ENCODE results near the gene SYNC. TPM values are rescaled to one million over a fixed set of nuclear protein-coding genes. Genes with fewer than 3 reads are reported as not detected.

SYNC gene
- polyA plus RNA-seq, 3 donors, result 0.56 to 9.0 (median 5.6) TPM

Other genes with a start within 250 kb of the SYNC start
- under 1 TPM in 2 of 3 donors, not detected in 1; under 0.01 to 0.01 TPM for gene ZBTB8B, start 237.7 kb downstream of the SYNC start, polyA plus RNA-seq
- gene ZBTB8A, start 163.3 kb downstream of the SYNC start, polyA plus RNA-seq, result 1 to 10 TPM; 1.9 to 2.2 (median 2.1) TPM
- 10 to 100 TPM; 23.4 to 53.5 (median 35.9) TPM for gene ZBTB8OS, start 52.2 kb downstream of the SYNC start, polyA plus RNA-seq
- gene RBBP4, start 51.6 kb downstream of the SYNC start, polyA plus RNA-seq, result 10 to 100 TPM; 41.3 to 45.5 (median 45.3) TPM
- 10 to 100 TPM; 22.5 to 63.1 (median 35.5) TPM for gene YARS1, start 114.6 kb upstream of the SYNC start, polyA plus RNA-seq
- 10 to 100 TPM in 1 of 3 donors, 1 to 10 TPM in 2; 2.9 to 11.7 (median 8.7) TPM for gene S100PBP, start 114.9 kb upstream of the SYNC start, polyA plus RNA-seq
- gene FNDC5, start 168.1 kb upstream of the SYNC start, polyA plus RNA-seq, result 1 to 10 TPM in 1 of 3 donors, under 1 TPM in 2; 0.59 to 4.2 (median 0.77) TPM
- gene HPCA, start 183.7 kb upstream of the SYNC start, polyA plus RNA-seq, result 1 to 10 TPM in 1 of 3 donors, under 1 TPM in 2; 0.04 to 1.1 (median 0.25) TPM
- gene TMEM54, start 198.6 kb upstream of the SYNC start, polyA plus RNA-seq, result 10 to 100 TPM; 19.6 to 41.3 (median 24.4) TPM